GM19467 (cell line): ENCODE measurements around the gene TAPT1.
"Not testable (repeated sequence)": the region's sequence is repeated elsewhere in the genome, so short reads cannot be mapped to it uniquely, and the experiment has no call there.

Source experiments
- ATAC-seq: cut with Tn5 transposase; IDR thresholded peaks from one replicate; pipeline ENCODE4 v1.9.1; 2021; ENCODE audit warnings: mild to moderate bottlenecking, moderate library complexity; ENCODE audit not compliant: unreplicated experiment

Gene TAPT1

GRCh38 chr4:16217300-16218051, 8.8 kb downstream of the TAPT1 start:
- no peak for ATAC-seq

GRCh38 chr4:16213121-16213520, 13.2 kb downstream of the TAPT1 start:
- ATAC-seq = no peak

- no peak for ATAC-seq
Observed at GRCh38 chr4:16212138-16212782, 14.0 kb downstream of the TAPT1 start.

- ATAC-seq = no peak
Observed at GRCh38 chr4:16207409-16207808, 18.9 kb downstream of the TAPT1 start.

- no peak for ATAC-seq
Observed at GRCh38 chr4:16206848-16207247, 19.4 kb downstream of the TAPT1 start.

- ATAC-seq = no peak
Observed at GRCh38 chr4:16206301-16206700, 20.0 kb downstream of the TAPT1 start.

- ATAC-seq = peak; percentile 74
Observed at GRCh38 chr4:16205298-16206164, 20.7 kb downstream of the TAPT1 start.

- ATAC-seq = no peak
Observed at GRCh38 chr4:16204505-16204904, 21.8 kb downstream of the TAPT1 start.

GRCh38 chr4:16203083-16203482, 23.2 kb downstream of the TAPT1 start:
- ATAC-seq = no peak

GRCh38 chr4:16202598-16202997, 23.7 kb downstream of the TAPT1 start:
- no peak for ATAC-seq

GRCh38 chr4:16199093-16199492, 27.2 kb downstream of the TAPT1 start:
- no peak for ATAC-seq

- no peak for ATAC-seq
Observed at GRCh38 chr4:16197876-16198665, 28.2 kb downstream of the TAPT1 start.

GRCh38 chr4:16196482-16197393, 29.5 kb downstream of the TAPT1 start:
- ATAC-seq = peak; percentile 72

- no peak for ATAC-seq
Observed at GRCh38 chr4:16195209-16195608, 31.1 kb downstream of the TAPT1 start.

- not testable (repeated sequence) for ATAC-seq
Observed at GRCh38 chr4:16194798-16195197, 31.5 kb downstream of the TAPT1 start.

GRCh38 chr4:16194214-16194613, 32.1 kb downstream of the TAPT1 start:
- ATAC-seq = no peak

GRCh38 chr4:16192631-16193518, 33.4 kb downstream of the TAPT1 start:
- no peak for ATAC-seq

GRCh38 chr4:16192057-16192456, 34.2 kb downstream of the TAPT1 start:
- ATAC-seq = no peak

- ATAC-seq = no peak
Observed at GRCh38 chr4:16187455-16187854, 38.8 kb downstream of the TAPT1 start.
